ENCODE measurements around the gene FAM131A. TPM values are rescaled to one million over a fixed set of nuclear protein-coding genes. Genes with fewer than 3 reads are reported as not detected.

FAM131A gene
- total and polyA plus RNA-seq, 10 of the 15 experiments (the other 5 are each of a cell fraction or from before 2014, with no cell fraction given) = 0.31 to 4.5 (median 1.5) TPM

DNA sequence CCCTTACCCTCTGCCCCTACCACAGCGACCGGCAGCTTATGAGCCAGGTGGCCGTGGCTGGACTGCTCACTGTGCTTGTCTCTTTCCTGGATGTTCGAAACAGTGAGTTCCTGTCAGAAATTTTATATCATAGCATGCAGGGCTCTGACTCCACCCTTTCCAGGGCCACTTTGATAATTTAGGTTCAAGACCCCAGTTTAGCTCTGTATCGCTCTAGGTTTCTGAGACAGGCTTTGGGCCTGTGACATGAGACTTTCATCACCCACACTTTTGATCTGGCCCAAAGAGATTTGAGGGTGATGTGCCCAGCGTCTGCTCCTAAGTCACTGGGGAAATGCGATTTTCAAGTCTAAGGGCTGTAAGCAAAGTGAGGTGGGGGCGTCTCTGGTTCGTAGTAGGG, 29.5 kb upstream of the FAM131A start (continued):
- TF ChIP-seq, protein P1, sequence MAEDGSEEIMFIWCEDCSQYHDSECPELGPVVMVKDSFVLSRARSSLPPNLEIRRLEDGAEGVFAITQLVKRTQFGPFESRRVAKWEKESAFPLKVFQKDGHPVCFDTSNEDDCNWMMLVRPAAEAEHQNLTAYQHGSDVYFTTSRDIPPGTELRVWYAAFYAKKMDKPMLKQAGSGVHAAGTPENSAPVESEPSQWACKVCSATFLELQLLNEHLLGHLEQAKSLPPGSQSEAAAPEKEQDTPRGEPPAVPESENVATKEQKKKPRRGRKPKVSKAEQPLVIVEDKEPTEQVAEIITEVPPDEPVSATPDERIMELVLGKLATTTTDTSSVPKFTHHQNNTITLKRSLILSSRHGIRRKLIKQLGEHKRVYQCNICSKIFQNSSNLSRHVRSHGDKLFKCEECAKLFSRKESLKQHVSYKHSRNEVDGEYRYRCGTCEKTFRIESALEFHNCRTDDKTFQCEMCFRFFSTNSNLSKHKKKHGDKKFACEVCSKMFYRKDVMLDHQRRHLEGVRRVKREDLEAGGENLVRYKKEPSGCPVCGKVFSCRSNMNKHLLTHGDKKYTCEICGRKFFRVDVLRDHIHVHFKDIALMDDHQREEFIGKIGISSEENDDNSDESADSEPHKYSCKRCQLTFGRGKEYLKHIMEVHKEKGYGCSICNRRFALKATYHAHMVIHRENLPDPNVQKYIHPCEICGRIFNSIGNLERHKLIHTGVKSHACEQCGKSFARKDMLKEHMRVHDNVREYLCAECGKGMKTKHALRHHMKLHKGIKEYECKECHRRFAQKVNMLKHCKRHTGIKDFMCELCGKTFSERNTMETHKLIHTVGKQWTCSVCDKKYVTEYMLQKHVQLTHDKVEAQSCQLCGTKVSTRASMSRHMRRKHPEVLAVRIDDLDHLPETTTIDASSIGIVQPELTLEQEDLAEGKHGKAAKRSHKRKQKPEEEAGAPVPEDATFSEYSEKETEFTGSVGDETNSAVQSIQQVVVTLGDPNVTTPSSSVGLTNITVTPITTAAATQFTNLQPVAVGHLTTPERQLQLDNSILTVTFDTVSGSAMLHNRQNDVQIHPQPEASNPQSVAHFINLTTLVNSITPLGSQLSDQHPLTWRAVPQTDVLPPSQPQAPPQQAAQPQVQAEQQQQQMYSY (CRISPR knock-in tag; IDR thresholded peaks at IDR 0.05) = no peak
- TF ChIP-seq NFYA (IDR thresholded peaks at IDR 0.05; ENCODE audit: borderline replicate concordance, low read depth, low read length) (no peak), MTA2 (IDR thresholded peaks at IDR 0.05; ENCODE audit: low read depth) (no peak), EGR1 (IDR thresholded peaks at IDR 0.05; ENCODE audit: borderline replicate concordance in 1 of 2, low read depth in 2 of 2, low read length in 2 of 2) (no peak)

DNA sequence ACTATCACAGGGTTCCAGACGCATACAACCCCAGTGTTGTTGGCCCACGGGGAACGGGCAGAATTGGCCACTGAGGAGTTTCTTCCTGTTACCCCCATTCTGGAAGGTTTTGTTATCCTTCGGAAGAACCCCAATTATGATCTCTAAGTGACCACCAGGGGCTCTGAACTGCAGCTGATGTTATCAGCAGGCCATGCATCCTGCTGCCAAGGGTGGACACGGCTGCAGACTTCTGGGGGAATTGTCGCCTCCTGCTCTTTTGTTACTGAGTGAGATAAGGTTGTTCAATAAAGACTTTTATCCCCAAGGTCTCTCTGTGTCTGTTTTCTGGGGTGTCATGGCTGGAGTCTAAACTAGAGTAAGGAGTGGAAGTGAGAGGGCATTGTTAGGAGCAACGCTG, 28.7 kb upstream of the FAM131A start:
- Histone ChIP-seq H3K4me3 (no peak overlapping the region), H2AFZ (ENCODE audit: control insufficient read depth, low read depth, low read length) (no peak overlapping the region), H3K4me1 (ENCODE audit: control insufficient read depth, insufficient read depth, low read length) (no peaks in the 10 kb centered on the region), H3K9ac (ENCODE audit: control insufficient read depth, insufficient read depth, low read length) (no peak overlapping the region), H4K20me1 (ENCODE audit: control insufficient read depth, insufficient read depth) (no peaks in the 10 kb centered on the region), H3K4me2 (ENCODE audit: control insufficient read depth, insufficient read depth) (no peak overlapping the region), H3K79me2 (ENCODE audit: control insufficient read depth, insufficient read depth, low read length) (no peaks in the 10 kb centered on the region), H3K36me3 (ENCODE audit: control insufficient read depth in 2 of 2, insufficient read depth in 2 of 2, low read length in 1 of 2) (peaks cover 15 to 21% of the 10 kb centered on the region in 2 experiments), H3K9me3 (replicated peaks; ENCODE audit: control insufficient read depth, insufficient read depth, low read length) (no peaks in the 10 kb centered on the region), H3K27me3 (replicated peaks in 1 of 2; ENCODE audit: control insufficient read depth in 2 of 2, insufficient read depth in 2 of 2, low read length in 1 of 2) (no peaks in the 10 kb centered on the region), H3K27ac (ENCODE audit: control insufficient read depth, insufficient read depth) (no peak overlapping the region)
- DNase-seq (ENCODE audit: low read depth, low spot score) (no peak), FAIRE-seq (no peak), ATAC-seq (no peak)
- TF ChIP-seq, protein P2, sequence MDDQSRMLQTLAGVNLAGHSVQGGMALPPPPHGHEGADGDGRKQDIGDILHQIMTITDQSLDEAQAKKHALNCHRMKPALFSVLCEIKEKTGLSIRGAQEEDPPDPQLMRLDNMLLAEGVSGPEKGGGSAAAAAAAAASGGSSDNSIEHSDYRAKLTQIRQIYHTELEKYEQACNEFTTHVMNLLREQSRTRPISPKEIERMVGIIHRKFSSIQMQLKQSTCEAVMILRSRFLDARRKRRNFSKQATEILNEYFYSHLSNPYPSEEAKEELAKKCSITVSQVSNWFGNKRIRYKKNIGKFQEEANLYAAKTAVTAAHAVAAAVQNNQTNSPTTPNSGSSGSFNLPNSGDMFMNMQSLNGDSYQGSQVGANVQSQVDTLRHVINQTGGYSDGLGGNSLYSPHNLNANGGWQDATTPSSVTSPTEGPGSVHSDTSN (IDR thresholded peaks at IDR 0.05; ENCODE audit: insufficient replicate concordance, low read depth, low read length) = no peak
- TF ChIP-seq ZNF687 (IDR thresholded peaks at IDR 0.05) (no peak), RCOR1 (conservative IDR thresholded peaks at IDR 0.05; ENCODE audit: low read depth, low read length) (no peak), FOS (IDR thresholded peaks at IDR 0.05; ENCODE audit: borderline replicate concordance, extremely low read depth, insufficient read length) (no peak)
- TF ChIP-seq, protein P3, sequence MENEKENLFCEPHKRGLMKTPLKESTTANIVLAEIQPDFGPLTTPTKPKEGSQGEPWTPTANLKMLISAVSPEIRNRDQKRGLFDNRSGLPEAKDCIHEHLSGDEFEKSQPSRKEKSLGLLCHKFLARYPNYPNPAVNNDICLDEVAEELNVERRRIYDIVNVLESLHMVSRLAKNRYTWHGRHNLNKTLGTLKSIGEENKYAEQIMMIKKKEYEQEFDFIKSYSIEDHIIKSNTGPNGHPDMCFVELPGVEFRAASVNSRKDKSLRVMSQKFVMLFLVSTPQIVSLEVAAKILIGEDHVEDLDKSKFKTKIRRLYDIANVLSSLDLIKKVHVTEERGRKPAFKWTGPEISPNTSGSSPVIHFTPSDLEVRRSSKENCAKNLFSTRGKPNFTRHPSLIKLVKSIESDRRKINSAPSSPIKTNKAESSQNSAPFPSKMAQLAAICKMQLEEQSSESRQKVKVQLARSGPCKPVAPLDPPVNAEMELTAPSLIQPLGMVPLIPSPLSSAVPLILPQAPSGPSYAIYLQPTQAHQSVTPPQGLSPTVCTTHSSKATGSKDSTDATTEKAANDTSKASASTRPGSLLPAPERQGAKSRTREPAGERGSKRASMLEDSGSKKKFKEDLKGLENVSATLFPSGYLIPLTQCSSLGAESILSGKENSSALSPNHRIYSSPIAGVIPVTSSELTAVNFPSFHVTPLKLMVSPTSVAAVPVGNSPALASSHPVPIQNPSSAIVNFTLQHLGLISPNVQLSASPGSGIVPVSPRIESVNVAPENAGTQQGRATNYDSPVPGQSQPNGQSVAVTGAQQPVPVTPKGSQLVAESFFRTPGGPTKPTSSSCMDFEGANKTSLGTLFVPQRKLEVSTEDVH (IDR thresholded peaks at IDR 0.05; ENCODE audit: low read depth, partially characterized antibody) = no peak
- ChIA-PET RAD21 (ENCODE audit: unreplicated experiment) (no interaction called here), CTCF (no interaction called here), POLR2A (no interaction called here), SMC1A (ENCODE audit: uncharacterized antibody, unreplicated experiment) (no interaction called here)
- BruUV-seq (replicated peaks) = no TSS peak
- 97% methylated on average over 7 of the region's 7 CpGs for WGBS (ENCODE audit: insufficient coverage, insufficient replicate concordance, low lambda C conversion rate, missing lambda C conversion rate)
- in situ Hi-C loops (cut with MboI) = no loop called here
- intact Hi-C loops (cut with micrococcal nuclease; ENCODE audit: unreplicated experiment) = no loop called here
